Endometrial microvascular endothelial cells (primary cell): ENCODE measurements around the gene IFT88. TPM values are rescaled to one million over a fixed set of nuclear protein-coding genes. Genes with fewer than 3 reads are reported as not detected.
"Not testable (repeated sequence)": the region's sequence is repeated elsewhere in the genome, so short reads cannot be mapped to it uniquely, and the experiment has no call there.

ENCODE experiments used
- in situ Hi-C: cut with HindIII; loops from 2 replicates; pipeline ENCODE4 v1.10.0; 2017; ENCODE audit warnings: low sequenced_read_pairs, low pct_unique_long_range_greater_than_20kb; ENCODE audit errors: inconsistent ontology term
- total RNA-seq: library from RNA; depleted of rRNA; stranded (reverse); fragments of >200 nt; gene quantifications from one replicate; pipeline ENCODE4 v1.2.3, GENCODE V29; 2015; ENCODE audit errors: inconsistent ontology term

The IFT88 gene
- total RNA-seq, 1 donor from 2014 or later = 7.8 TPM

DNA sequence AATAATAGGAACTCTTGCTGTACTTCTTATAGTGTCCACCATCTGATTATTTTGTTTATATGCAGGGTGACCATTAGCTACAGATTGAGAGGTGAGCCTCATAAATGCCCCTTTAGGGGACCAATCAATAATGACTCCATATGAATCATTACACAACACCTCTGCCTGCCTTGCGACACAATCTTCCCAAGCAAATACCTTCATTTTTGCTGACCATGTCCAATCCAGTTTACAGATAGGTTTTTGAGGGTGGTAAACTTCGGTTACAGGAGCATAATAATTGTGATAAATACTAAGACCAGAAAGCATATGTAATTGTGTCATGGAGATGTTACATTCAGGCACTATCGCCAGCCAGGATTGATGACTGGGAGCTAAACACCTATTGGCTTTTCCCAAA, 112.9 kb downstream of the IFT88 start:
- in situ Hi-C loops = no loop called here

- in situ Hi-C loops = no loop called here
Observed at GRCh38 chr13:20680416-20681080, 113.6 kb downstream of the IFT88 start.

GRCh38 chr13:20681481-20681880, 114.5 kb downstream of the IFT88 start:
- in situ Hi-C loops = not testable (repeated sequence)

DNA sequence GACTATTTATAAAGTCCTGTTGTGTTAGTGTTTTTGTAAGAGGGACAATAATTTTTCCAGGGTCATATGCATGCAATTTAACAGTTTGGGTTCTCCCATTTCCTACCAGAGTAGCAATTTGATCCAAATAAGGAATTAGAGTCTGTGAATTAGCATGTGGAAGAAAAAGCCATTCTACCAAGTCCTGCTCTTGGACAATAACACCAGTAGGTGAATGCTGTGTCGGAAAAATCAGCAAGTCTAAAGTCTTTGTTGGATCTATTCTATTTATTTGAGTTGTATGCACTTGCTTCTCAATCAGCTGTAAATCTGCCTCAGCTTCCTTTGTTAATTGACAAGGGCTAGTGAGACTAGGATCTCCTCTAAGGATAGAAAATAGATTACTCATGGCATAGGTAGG, 115.1 kb downstream of the IFT88 start:
- in situ Hi-C loops = no loop called here

- in situ Hi-C loops = no loop called here
Observed at GRCh38 chr13:20684041-20684440, 117.1 kb downstream of the IFT88 start.

DNA sequence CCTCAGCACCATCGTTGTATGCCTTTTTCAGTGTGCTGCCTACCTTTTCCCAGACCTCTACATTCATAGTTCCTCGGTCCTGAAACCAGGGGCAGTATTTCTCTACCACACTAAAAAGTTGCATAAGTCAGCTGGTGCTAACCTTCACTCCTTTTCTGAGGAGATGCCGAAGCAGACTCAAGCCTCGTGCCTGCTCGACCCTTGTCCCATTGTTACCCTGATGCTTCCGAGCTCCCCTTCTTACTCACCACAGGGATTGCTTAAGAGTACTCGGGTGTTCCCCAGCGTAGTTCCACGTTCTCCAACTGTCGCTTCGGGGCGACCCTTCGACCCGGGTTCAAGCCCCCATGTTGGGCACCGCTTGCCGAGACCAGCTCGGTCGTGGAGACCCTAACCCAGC, 117.6 kb downstream of the IFT88 start:
- in situ Hi-C loops = no loop called here

GRCh38 chr13:20685092-20685491, 118.1 kb downstream of the IFT88 start:
- in situ Hi-C loops = no loop called here

DNA sequence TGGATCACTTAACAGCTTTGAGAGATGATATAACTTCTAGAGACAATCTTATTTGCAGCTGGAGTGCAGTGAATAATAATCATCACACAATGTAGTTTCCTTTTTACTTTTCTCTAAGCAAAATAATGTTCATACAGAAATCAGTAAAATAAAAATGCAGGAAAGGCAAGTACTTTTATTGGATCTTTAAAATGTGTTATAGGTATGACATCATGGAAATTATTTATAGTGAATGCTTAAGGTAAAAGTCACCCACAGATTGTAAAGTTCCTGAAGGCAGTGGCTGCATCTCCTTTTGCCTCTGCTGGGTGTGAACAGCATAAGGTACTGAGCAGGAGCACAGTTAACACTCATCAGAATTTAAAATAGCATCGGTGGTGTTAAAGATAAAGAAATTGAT, 119.2 kb downstream of the IFT88 start:
- in situ Hi-C loops = no loop called here

DNA sequence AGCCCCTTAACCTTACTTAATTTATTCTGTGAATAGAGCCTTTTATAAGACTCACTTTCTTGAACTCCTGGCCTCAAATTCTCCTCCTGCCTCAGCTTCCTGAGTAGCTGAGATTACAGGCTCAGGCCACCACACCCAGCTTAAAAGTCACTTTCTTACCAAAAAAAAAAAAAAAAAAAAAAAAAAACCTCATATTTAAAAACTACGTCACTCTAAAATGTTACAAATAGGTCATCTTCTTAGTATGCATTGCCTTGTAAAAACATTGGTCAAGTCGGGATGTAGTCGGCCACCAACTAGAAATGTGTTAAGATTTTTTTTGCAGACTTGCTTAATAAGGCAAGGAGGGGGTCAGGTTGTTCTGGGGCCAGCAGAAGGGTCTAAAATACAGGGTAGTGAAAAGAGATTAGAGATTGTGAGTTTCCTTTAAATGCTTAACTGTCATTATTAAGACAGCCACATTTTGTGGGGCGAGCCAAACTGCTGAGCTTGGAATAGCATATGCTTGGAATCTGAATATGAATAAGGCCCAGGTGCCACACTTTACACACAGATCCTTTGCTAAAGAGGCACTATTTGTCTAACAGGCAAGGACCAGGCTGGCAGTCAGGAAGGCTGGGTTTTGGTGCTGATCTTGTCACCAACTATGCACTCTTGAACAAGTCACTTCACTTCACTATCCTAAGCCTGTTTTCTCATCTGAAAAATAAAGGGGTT, 120.1 kb downstream of the IFT88 start:
- in situ Hi-C loops = no loop called here

DNA sequence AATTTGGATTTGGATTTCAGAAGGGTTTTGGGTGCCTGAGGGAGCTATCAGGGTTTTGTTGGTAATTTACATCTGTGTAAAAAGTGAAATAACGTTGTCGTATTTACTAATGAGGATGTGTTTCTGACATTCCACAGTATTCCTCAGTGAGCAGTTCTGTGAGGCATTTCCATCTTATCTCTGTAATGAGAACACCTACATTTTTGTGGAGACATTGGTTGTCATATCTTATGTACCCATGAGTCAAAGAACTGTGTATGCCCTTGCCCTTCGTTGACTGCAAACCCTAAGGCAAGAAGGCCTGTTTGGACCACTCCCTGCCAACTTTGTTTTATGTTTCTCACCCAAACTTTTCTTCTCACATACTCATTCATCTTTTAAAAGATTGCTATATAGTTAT, 122.3 kb downstream of the IFT88 start:
- in situ Hi-C loops = no loop called here

GRCh38 chr13:20691616-20692015, 124.7 kb downstream of the IFT88 start:
- in situ Hi-C loops = no loop called here

DNA sequence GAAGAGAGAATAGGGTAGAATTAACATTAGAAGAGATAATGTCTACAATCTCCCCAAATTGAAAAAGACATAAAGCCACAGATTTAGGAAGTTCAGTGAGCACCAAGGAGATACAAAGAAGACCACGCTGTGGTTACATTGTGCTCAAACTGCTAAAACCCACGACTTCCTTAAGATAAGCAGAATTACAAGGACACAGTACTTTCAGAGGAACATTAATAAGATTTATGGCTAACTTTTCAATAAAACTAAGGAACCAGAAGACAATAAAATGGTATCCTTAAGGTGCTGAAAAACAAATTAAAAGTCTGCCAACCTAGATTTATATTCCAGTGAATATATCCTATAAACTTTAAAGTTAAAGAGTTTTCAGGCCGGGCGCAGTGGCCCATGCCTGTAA, 129.1 kb downstream of the IFT88 start:
- in situ Hi-C loops = no loop called here

DNA sequence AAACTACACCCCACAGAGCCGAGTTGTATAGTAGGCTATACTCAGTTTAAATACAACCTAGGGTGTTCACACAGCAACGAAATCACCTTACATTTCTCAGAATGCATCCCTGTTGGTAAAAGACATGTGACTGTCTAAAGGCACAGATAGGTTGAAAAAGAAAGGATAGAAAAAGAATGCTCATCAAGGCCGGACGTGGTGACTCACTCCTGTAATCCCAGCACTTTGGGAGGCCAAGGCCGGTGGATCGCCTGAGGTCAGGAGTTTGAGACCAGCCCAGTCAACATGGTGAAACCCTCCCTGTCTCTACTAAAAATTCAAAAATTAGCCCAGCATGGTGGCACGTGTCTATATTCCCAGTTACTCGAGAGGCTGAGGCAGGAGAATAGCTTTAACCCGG, 132.8 kb downstream of the IFT88 start:
- in situ Hi-C loops = loop anchor here (10.0 kb wide), 1 partner anchor 115 kb away; no protein-coding TSS in a partner anchor

DNA sequence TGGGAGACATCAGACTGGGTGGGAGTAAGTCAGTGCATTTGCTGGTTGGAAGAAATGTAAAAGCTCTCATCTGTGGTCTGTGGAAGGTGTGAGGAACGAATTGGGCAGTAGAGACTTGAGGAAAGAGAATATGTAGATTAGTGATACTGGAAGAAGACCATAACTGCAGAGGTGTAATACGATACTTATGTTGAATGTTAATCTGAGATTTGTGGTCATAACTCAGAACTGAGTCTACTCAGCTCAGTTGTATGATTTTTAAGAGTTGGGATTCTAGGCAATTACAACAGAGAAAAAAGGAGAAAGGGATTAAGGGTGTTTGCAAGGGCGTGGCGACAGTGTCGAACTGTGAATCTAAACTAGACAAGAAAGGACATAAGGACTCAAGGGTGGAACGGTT, 133.3 kb downstream of the IFT88 start:
- in situ Hi-C loops = loop anchor here (10.0 kb wide), 1 partner anchor 115 kb away; no protein-coding TSS in a partner anchor

DNA sequence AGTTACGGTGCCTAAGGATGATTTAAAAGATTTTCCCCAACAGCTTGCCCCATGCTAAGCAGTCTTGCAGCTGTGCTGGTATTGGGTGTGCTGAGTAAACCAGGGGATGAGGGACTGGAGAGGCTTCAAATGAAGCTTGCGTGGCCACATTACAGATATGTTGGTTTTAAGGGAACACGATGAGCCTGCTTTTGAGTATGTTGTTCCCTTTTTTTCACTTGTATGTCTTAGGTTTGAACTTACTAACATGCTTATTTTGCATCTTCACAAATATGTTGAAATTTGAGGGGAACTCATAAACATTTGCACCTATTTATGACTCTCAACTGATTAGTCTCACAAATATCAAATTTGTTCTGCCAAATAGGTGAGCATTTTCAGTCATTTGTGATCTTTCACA, 134.5 kb downstream of the IFT88 start:
- in situ Hi-C loops = loop anchor here (10.0 kb wide), 1 partner anchor 113 kb away; no protein-coding TSS in a partner anchor

DNA sequence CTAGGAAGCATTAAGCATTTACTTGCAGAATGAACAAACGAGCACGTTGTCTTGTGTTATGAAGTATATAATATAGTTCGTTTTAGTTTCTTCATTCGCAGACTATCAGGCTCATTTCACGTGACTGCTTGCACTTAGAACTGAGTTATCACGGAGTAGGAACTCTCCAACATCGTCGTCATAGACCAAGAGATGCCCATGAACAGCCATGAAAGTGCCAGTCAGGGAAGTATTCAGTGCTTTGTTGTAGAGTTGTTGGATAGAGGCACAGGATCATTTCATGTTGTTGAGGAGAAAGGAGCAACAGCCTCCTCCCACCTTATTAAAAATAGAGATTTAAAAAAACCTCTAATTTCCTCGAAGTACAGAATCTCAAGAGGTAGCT, 135.6 kb downstream of the IFT88 start:
- in situ Hi-C loops = loop anchor here (10.0 kb wide), 1 partner anchor 112 kb away; no protein-coding TSS in a partner anchor

GRCh38 chr13:20702915-20703779, 136.2 kb downstream of the IFT88 start, which contains the start of gene IL17D:
Gene IL17D, plus strand, starts transcription at chr13:20703699. Its CDS starts 303 bp downstream, at chr13:20704002.
- in situ Hi-C loops = loop anchor here (10.0 kb wide), 1 partner anchor 112 kb away; no protein-coding TSS in a partner anchor

- in situ Hi-C loops = loop anchor here (10.0 kb wide), 1 partner anchor 111 kb away; no protein-coding TSS in a partner anchor
Observed at GRCh38 chr13:20703780-20704458, 137.0 kb downstream of the IFT88 start.
